Right lobe of liver (tissue), 6 donors: ENCODE data around the gene PML. TPM values are rescaled to one million over a fixed set of nuclear protein-coding genes. Genes with fewer than 3 reads are reported as not detected.

Source experiments
- ATAC-seq, 4 donors: fragments of 200-7000 bp; cut with Tn5 transposase; one replicate each; pipeline ENCODE4 v1.9.1; 2020; ENCODE audit warnings: mild to moderate bottlenecking in 4 of 4, moderate library complexity in 4 of 4
- DNase-seq, 3 donors: peaks; one replicate each; pipeline ENCODE4 v3.0.0-alpha.2; 2020
- H3K27ac ChIP-seq, 3 donors: fragments of 200-600 bp; one replicate each; pipeline ENCODE4 v1.8.0; 2022
- H3K27me3 ChIP-seq, 2 donors: fragments of 200-600 bp; one replicate each; pipeline ENCODE4 v1.8.0; 2022
- H3K36me3 ChIP-seq, 4 donors: fragments of 200-600 bp; sonication (generic) in 1 of 4; one replicate each; pipeline versions ENCODE4 v1.5.1 to v1.8.0; 2017 to 2022; ENCODE audit warnings: control low read depth in 1 of 4
- H3K4me1 ChIP-seq, 4 donors: fragments of 200-600 bp; sonication (generic) in 1 of 4; one replicate each; pipeline versions ENCODE4 v1.5.1 to v1.8.0; 2017 to 2022; ENCODE audit warnings: control low read depth in 1 of 4
- H3K4me3 ChIP-seq, 3 donors: fragments of 200-600 bp; one replicate each; pipeline ENCODE4 v1.8.0; 2022
- H3K9me3 ChIP-seq, 4 donors: fragments of 200-600 bp; sonication (generic) in 1 of 4; one replicate each; pipeline versions ENCODE4 v1.5.1 to v1.8.0; 2017 to 2022; ENCODE audit warnings: control low read depth in 1 of 4
- POLR2A ChIP-seq: fragments of 450-650 bp; IDR thresholded peaks from one replicate; pipeline ENCODE4 v1.6.1; 2017; ENCODE audit warnings: antibody characterized with exemption, mild to moderate bottlenecking
- WGBS: methylation state at CpG from one replicate; pipeline ENCODE4 v1.1.6; 2018; ENCODE audit warnings: low coverage, low lambda C conversion rate; ENCODE audit not compliant: insufficient coverage; ENCODE audit errors: missing lambda C conversion rate; 5-methylcytosine and 5-hydroxymethylcytosine counted together
- intact Hi-C, 2 donors: fragments of 100-400 bp; cut with DNase I; formaldehyde crosslinking; loops; one replicate each; pipeline versions ENCODE4 v1.11.2 to v1.14.1; 2022
- total RNA-seq, 6 experiments: library from RNA; depleted of rRNA in 2 of 6; stranded (reverse); fragments of >200 nt in 2 of 6; fragmentation: NEBNext Ultra II Directional in 3 of 6; extraction: Animal tissue kit (Norgen Biotek cat#: 25700) in 3 of 6; gene quantifications; one replicate each; pipeline versions ENCODE4 v1.1.0 to v1.2.4, GENCODE V29; 2016 to 2023
- TF ChIP-seq, protein P1 (sequence below), 4 donors: fragments of 200-600 bp in 3 of 4; fragments of 450-650 bp in 1 of 4; IDR thresholded peaks; one replicate each; pipeline versions ENCODE4 v1.5.1 to v1.8.0; 2016 to 2022; ENCODE audit warnings: antibody characterized with exemption in 4 of 4, mild to moderate bottlenecking in 2 of 4
- donor health status: DM: no; HTN: yes; CAD: no.
- donor health status: DM: no; HTN: no; CAD: no.
- donor health status: DM: no; HTN: no; CAD: no.
- donor health status: DM: no; HTN: yes; CAD: no.
- donor health status: DM: no; HTN: yes; CAD: no.

PML gene
- total RNA-seq, 6 experiments from 2014 or later, result 10.8 to 36.1 (median 16.7) TPM

DNA sequence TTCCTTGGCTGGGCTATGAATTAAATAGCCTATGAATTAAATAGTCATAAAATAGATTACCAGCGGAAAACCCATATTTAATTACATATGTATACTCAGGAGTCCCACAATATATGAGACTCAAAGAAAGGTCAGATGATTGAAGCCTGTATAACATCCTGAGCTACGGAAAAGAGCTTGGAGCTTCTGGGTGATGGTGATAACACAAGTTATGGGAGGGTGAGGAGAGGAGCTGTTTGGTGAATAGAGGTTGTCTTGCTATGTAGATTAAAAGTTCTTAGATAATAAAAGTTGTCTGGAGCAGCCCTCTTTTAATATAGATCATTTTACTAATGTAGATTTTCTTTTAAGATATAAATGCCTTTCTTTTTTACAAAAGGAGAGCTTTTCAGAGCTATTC is 1.8 kb downstream of the PML start:
- peaks cover 0 to 31% (median 6%) of the 10 kb centered on the region in 4 donors for H3K4me1 ChIP-seq
- no peak for TF ChIP-seq POLR2A
- TF ChIP-seq, protein P1, sequence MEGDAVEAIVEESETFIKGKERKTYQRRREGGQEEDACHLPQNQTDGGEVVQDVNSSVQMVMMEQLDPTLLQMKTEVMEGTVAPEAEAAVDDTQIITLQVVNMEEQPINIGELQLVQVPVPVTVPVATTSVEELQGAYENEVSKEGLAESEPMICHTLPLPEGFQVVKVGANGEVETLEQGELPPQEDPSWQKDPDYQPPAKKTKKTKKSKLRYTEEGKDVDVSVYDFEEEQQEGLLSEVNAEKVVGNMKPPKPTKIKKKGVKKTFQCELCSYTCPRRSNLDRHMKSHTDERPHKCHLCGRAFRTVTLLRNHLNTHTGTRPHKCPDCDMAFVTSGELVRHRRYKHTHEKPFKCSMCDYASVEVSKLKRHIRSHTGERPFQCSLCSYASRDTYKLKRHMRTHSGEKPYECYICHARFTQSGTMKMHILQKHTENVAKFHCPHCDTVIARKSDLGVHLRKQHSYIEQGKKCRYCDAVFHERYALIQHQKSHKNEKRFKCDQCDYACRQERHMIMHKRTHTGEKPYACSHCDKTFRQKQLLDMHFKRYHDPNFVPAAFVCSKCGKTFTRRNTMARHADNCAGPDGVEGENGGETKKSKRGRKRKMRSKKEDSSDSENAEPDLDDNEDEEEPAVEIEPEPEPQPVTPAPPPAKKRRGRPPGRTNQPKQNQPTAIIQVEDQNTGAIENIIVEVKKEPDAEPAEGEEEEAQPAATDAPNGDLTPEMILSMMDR (IDR thresholded peaks at IDR 0.05), result no peak

DNA sequence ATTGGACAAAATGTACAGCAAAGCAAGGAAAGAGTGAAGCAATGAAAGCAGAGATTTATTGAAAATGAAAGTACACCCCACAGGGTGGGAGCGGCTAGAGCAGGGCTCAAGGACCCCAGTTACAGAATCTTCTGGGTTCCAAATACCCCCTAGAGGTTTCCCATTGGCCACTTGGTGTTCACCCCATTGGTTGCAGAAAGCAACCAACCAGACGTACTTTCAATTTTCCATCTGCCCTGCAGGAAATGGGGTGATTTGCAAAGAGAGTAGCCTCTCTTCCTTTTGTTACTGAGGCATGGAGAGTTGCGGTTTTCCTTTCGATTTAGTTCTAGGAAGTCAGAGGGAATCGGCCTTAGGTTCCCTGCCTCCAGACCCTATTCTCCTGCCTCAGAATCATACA is 2.4 kb downstream of the PML start:
- H3K4me1 ChIP-seq, result peaks cover 0 to 26% (median 4%) of the 10 kb centered on the region in 4 donors
- H3K36me3 ChIP-seq, result peaks cover 0 to 17% (median 8%) of the 10 kb centered on the region in 4 donors
- H3K9me3 ChIP-seq, result no peaks in the 10 kb centered on the region
- DNase-seq (no peak), ATAC-seq (no peak)
- H3K4me3 ChIP-seq, result peak overlapping the region; percentile 2 to 26 (median 20)
- intact Hi-C loops, result no loop called here
- no peaks in the 10 kb centered on the region for H3K27me3 ChIP-seq
- WGBS, result 49% methylated on average over 5 of the region's 5 CpGs
- TF ChIP-seq, protein P1 (IDR thresholded peaks at IDR 0.05), result no peak
- TF ChIP-seq POLR2A, result no peak
- peak overlapping the region; percentile 13 to 81 (median 32) for H3K27ac ChIP-seq

More for the DNA sequence above, 1.8 kb downstream of the PML start:
- H3K27ac ChIP-seq, result peak overlapping the region; percentile 13 to 81 (median 32)
- peaks cover 0 to 13% (median 6%) of the 10 kb centered on the region in 4 donors for H3K36me3 ChIP-seq
- intact Hi-C loops, result no loop called here
- H3K4me3 ChIP-seq, result peak overlapping the region in 2 of 3 donors; percentile 64 to 79
- DNase-seq (no peak), ATAC-seq (no peak)
- 69% methylated on average over 2 of the region's 2 CpGs for WGBS
- no peaks in the 10 kb centered on the region for H3K9me3 ChIP-seq
- H3K27me3 ChIP-seq, result no peaks in the 10 kb centered on the region

DNA sequence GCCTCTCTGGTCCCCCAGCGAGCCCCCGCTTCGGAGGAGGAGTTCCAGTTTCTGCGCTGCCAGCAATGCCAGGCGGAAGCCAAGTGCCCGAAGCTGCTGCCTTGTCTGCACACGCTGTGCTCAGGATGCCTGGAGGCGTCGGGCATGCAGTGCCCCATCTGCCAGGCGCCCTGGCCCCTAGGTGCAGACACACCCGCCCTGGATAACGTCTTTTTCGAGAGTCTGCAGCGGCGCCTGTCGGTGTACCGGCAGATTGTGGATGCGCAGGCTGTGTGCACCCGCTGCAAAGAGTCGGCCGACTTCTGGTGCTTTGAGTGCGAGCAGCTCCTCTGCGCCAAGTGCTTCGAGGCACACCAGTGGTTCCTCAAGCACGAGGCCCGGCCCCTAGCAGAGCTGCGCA is 3.5 kb downstream of the PML start:
- TF ChIP-seq, protein P1 (IDR thresholded peaks at IDR 0.05), result no peak
- TF ChIP-seq POLR2A, result no peak
- ATAC-seq (no peak), DNase-seq (no peak)
- no CpG with 5 or more reads among the region's 27 CpGs for WGBS
- intact Hi-C loops, result no loop called here
- Histone ChIP-seq H3K9me3 (no peaks in the 10 kb centered on the region), H3K27me3 (no peaks in the 10 kb centered on the region), H3K4me3 (no peak overlapping the region), H3K27ac (no peak overlapping the region), H3K4me1 (peaks cover 0 to 26% (median 4%) of the 10 kb centered on the region in 4 donors), H3K36me3 (peaks cover 0 to 20% (median 8%) of the 10 kb centered on the region in 4 donors)

DNA sequence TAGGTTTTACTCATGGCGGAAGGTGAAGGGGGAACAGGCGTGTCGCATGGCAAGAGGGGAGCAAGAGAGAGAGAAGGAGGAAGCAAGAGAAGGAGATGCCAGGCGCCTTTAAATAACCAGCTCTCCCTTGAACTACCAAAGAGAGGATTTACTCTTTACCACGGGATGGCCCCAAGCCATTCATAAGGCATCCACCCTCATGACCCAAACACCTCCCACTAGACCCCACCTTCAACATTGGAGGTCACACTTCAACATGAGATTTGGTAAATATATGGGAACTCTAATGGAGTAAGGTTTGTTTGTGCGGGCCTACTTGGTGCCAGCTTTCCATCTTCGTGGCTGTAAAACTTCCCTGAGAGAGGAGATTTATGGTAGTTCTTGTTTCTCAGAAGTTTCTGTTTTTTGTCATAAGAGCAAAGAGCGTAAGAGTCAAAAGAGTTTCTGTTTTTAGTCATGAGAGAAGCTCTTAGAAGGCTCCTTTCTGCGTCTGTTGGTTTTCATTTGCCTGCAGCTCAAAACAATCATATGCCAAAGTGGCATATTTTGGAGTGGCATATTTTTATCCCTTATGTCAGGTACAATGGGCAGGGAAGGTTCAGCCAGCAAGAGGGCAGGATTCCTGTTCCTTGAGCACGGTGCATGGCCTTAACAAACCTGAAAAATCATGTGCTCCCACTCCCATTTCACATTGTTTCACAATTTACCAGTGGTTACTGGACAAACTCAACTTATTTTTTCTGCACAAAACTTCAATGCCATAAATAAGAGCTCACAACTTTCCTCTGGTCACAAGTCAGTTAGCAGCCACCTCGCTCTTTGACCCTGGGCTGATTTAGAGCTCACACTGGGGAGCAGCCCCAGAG is 12.5 kb downstream of the PML start:
- DNase-seq, result no peak
- no peak for ATAC-seq

More for the DNA sequence above, 12.5 kb downstream of the PML start:
- no peaks in the 10 kb centered on the region for H3K9me3 ChIP-seq
- intact Hi-C loops, result no loop called here
- H3K4me1 ChIP-seq, result peaks cover 0 to 46% (median 23%) of the 10 kb centered on the region in 4 donors
- no peak overlapping the region for H3K4me3 ChIP-seq
- 68% methylated on average over 8 of the region's 11 CpGs for WGBS
- peak overlapping the region in 2 of 3 donors; percentile 30 to 31 for H3K27ac ChIP-seq
- TF ChIP-seq, protein P1 (IDR thresholded peaks at IDR 0.05), result no peak
- TF ChIP-seq POLR2A, result no peak
- H3K36me3 ChIP-seq, result peaks cover 0 to 3% (median 0%) of the 10 kb centered on the region in 4 donors
- H3K27me3 ChIP-seq, result no peaks in the 10 kb centered on the region
